K562 (cell line): ENCODE results near the gene SLC24A3. TPM values are rescaled to one million over a fixed set of nuclear protein-coding genes. Genes with fewer than 3 reads are reported as not detected.

Experiments used
- C11orf30 ChIP-seq: fragments of 450-650 bp; IDR thresholded peaks from 2 replicates; pipeline ENCODE4 v1.6.1; 2016; ENCODE audit warnings: low read depth, mild to moderate bottlenecking
- IFI16 ChIP-seq: fragments of 250-450 bp; sonication (Bioruptor Pico); IDR thresholded peaks from 2 replicates; pipeline ENCODE4 v2.1.2; 2022; ENCODE audit warnings: mild to moderate bottlenecking, inconsistent platforms
- SMARCB1 ChIP-seq: IDR thresholded peaks from 2 replicates; pipeline ENCODE4 v1.6.1; 2011; ENCODE audit warnings: improper control_type of control experiment, low read depth; ENCODE audit not compliant: insufficient read length
- U2AF2 ChIP-seq: fragments of 200-400 bp; formaldehyde crosslinking; optimal IDR thresholded peaks from 2 replicates; pipeline ENCODE3; 2017; ENCODE audit warnings: low read depth, mild to moderate bottlenecking, low read length
- ZNF253 ChIP-seq: fragments of 250-450 bp; sonication (Bioruptor Pico); conservative IDR thresholded peaks from 2 replicates; pipeline ENCODE4 v1.6.1; 2021; ENCODE audit warnings: mild to moderate bottlenecking
- ZNF75A ChIP-seq: fragments of 450-650 bp; formaldehyde crosslinking; IDR thresholded peaks from 2 replicates; pipeline ENCODE4 v1.4.0; 2020; ENCODE audit warnings: mild to moderate bottlenecking
- polyA plus RNA-seq, 8 experiments: library from polyadenylated mRNA; depleted of rRNA in 4 of 8; stranded (reverse) in 5 of 8; unstranded in 3 of 8; fragments of >200 nt; fragmentation: Nextera tagmentation in 2 of 8; fragmentation: Illumina TruSeq in 1 of 8; extraction: Ambion mirVana in 2 of 8; extraction: Trizol in 1 of 8; gene quantifications; 2 replicates each; pipeline versions ENCODE4 v1.2.1 to v1.2.3, GENCODE V29; 2011 to 2014; ENCODE audit warnings: inconsistent platforms in 1 of 8, missing spikeins in 1 of 8
- total RNA-seq, 7 experiments: library from RNA; depleted of rRNA in 6 of 7; stranded (reverse); fragments of >200 nt in 6 of 7; fragmentation: Illumina TruSeq in 2 of 7; extraction: Trizol in 2 of 7; gene quantifications; 2 replicates each; pipeline versions ENCODE4 v1.2.1 to v1.2.3, GENCODE V29; 2011 to 2021; ENCODE audit warnings: low replicate concordance in 1 of 7
- TF ChIP-seq, protein P1 (sequence below): fragments of 450-650 bp; IDR thresholded peaks from 2 replicates; pipeline ENCODE4 v1.6.1; 2017; ENCODE audit warnings: antibody characterized with exemption
- TF ChIP-seq, protein P2 (sequence below): IDR thresholded peaks from 3 replicates; pipeline ENCODE4 v1.6.1; 2011; ENCODE audit warnings: borderline replicate concordance, mild to moderate bottlenecking, moderate library complexity; ENCODE audit not compliant: insufficient read length; ENCODE audit errors: extremely low read depth
- TF ChIP-seq, protein P3 (sequence below): fragments of 250-450 bp; sonication (Bioruptor Pico); IDR thresholded peaks from 2 replicates; pipeline ENCODE4 v1.4.0; 2020; ENCODE audit warnings: mild to moderate bottlenecking, moderate library complexity

Gene SLC24A3
- total and polyA plus RNA-seq, 9 of the 15 experiments (the other 6 are each of a cell fraction or from before 2014, with no cell fraction given), result not detected

DNA sequence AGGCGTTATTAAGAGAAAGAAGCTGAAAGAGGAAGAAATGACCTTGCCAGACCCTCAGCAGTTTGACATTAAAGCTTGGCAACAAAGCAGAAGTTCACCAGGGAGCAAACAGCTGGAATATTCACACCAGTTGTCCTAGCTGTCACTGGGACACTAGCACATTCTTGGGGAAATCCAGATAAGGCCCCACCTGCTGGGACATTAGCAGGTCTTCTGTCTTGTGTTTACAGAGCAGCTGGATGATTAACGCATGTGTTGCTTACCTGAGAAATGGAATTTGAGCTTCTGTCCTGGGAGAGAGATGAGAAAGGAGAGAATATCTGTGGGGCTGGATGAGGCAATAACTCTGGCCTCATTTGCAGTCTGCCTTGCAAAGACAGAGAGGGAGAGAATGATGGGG, 408.0 kb downstream of the SLC24A3 start (continued):
- TF ChIP-seq, protein P1, sequence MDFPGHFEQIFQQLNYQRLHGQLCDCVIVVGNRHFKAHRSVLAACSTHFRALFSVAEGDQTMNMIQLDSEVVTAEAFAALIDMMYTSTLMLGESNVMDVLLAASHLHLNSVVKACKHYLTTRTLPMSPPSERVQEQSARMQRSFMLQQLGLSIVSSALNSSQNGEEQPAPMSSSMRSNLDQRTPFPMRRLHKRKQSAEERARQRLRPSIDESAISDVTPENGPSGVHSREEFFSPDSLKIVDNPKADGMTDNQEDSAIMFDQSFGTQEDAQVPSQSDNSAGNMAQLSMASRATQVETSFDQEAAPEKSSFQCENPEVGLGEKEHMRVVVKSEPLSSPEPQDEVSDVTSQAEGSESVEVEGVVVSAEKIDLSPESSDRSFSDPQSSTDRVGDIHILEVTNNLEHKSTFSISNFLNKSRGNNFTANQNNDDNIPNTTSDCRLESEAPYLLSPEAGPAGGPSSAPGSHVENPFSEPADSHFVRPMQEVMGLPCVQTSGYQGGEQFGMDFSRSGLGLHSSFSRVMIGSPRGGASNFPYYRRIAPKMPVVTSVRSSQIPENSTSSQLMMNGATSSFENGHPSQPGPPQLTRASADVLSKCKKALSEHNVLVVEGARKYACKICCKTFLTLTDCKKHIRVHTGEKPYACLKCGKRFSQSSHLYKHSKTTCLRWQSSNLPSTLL, result no peak
- TF ChIP-seq ZNF253 (CRISPR knock-in tag), result no peak
- TF ChIP-seq, protein P2, sequence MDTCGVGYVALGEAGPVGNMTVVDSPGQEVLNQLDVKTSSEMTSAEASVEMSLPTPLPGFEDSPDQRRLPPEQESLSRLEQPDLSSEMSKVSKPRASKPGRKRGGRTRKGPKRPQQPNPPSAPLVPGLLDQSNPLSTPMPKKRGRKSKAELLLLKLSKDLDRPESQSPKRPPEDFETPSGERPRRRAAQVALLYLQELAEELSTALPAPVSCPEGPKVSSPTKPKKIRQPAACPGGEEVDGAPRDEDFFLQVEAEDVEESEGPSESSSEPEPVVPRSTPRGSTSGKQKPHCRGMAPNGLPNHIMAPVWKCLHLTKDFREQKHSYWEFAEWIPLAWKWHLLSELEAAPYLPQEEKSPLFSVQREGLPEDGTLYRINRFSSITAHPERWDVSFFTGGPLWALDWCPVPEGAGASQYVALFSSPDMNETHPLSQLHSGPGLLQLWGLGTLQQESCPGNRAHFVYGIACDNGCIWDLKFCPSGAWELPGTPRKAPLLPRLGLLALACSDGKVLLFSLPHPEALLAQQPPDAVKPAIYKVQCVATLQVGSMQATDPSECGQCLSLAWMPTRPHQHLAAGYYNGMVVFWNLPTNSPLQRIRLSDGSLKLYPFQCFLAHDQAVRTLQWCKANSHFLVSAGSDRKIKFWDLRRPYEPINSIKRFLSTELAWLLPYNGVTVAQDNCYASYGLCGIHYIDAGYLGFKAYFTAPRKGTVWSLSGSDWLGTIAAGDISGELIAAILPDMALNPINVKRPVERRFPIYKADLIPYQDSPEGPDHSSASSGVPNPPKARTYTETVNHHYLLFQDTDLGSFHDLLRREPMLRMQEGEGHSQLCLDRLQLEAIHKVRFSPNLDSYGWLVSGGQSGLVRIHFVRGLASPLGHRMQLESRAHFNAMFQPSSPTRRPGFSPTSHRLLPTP, result no peak
- TF ChIP-seq U2AF2, result no peak
- TF ChIP-seq IFI16, result no peak
- TF ChIP-seq, protein P3, sequence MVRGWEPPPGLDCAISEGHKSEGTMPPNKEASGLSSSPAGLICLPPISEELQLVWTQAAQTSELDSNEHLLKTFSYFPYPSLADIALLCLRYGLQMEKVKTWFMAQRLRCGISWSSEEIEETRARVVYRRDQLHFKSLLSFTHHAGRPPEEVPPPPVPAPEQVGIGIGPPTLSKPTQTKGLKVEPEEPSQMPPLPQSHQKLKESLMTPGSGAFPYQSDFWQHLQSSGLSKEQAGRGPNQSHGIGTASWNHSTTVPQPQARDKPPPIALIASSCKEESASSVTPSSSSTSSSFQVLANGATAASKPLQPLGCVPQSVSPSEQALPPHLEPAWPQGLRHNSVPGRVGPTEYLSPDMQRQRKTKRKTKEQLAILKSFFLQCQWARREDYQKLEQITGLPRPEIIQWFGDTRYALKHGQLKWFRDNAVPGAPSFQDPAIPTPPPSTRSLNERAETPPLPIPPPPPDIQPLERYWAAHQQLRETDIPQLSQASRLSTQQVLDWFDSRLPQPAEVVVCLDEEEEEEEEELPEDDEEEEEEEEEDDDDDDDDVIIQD (CRISPR knock-in tag), result no peak
- TF ChIP-seq ZNF75A (CRISPR knock-in tag), result no peak
- TF ChIP-seq C11orf30, result no peak
- TF ChIP-seq SMARCB1, result no peak
